A673 (cell line): ENCODE results near the gene SLC24A4. TPM values are rescaled to one million over a fixed set of nuclear protein-coding genes. Genes with fewer than 3 reads are reported as not detected.

Experiments
- BruUV-seq: library from RNA; stranded (reverse); fragments of 400-500 nt; replicated peaks from 2 replicates; lab custom pipeline; 2021; lab: Mats Ljungman, UMichigan
- CTCF ChIA-PET: fragments of 300-600 bp; sonication (Branson Sonifier 250); formaldehyde crosslinking; loops from one replicate; lab custom pipeline; 2022; ENCODE audit warnings: antibody characterized with exemption; lab: Charles Lee
- POLR2A ChIA-PET: fragments of 300-600 bp; sonication (Branson Sonifier 250); formaldehyde crosslinking; loops from one replicate; lab custom pipeline; 2022; ENCODE audit warnings: antibody characterized with exemption; ENCODE audit not compliant: low non-redundant PET; lab: Charles Lee
- DNase-seq: peaks from one replicate; pipeline ENCODE4 v3.0.0-alpha.2; 2015; ENCODE audit warnings: low spot score
- H3K27ac ChIP-seq: fragments of 200-600 bp; sonication (generic); 2 replicates; pipeline ENCODE4 v1.5.1; 2016; ENCODE audit warnings: mixed run types, low read depth, mild to moderate bottlenecking, mixed read lengths, antibody characterized with exemption, low read length; ENCODE audit not compliant: poor library complexity, severe bottlenecking
- H3K27me3 ChIP-seq: fragments of 200-600 bp; sonication (generic); replicated peaks from 2 replicates; pipeline ENCODE4 v1.6.1; 2017; ENCODE audit warnings: mixed run types, low read depth, mild to moderate bottlenecking, mixed read lengths, antibody characterized with exemption, low read length; ENCODE audit not compliant: insufficient read depth, poor library complexity
- H3K36me3 ChIP-seq: fragments of 200-600 bp; sonication (generic); 2 replicates; pipeline ENCODE4 v1.6.1; 2016; ENCODE audit warnings: mixed run types, mild to moderate bottlenecking, mixed read lengths, antibody characterized with exemption, low read length; ENCODE audit not compliant: insufficient read depth, poor library complexity, severe bottlenecking
- H3K4me1 ChIP-seq: fragments of 200-600 bp; sonication (generic); 2 replicates; pipeline ENCODE4 v1.6.1; 2017; ENCODE audit warnings: mixed run types, mild to moderate bottlenecking, mixed read lengths, antibody characterized with exemption, low read length; ENCODE audit not compliant: insufficient read depth, poor library complexity, severe bottlenecking
- H3K4me3 ChIP-seq: fragments of 200-600 bp; sonication (generic); 2 replicates; pipeline ENCODE4 v1.5.1; 2016; ENCODE audit warnings: low read depth, mixed run types, mild to moderate bottlenecking, mixed read lengths, low read length; ENCODE audit not compliant: poor library complexity, severe bottlenecking
- H3K9me3 ChIP-seq: fragments of 200-600 bp; sonication (generic); 2 replicates; pipeline ENCODE4 v1.6.1; 2016; ENCODE audit warnings: mixed run types, low read depth, mild to moderate bottlenecking, mixed read lengths, antibody characterized with exemption, low read length; ENCODE audit not compliant: poor library complexity, severe bottlenecking
- CTCF ChIP-seq: fragments of 300-800, 200-600 bp; sonication (generic); conservative IDR thresholded peaks from 2 replicates; pipeline ENCODE4 v1.5.1; 2017; ENCODE audit warnings: low read depth, mild to moderate bottlenecking, antibody characterized with exemption, low read length, moderate library complexity, mixed read lengths
- EZH2 ChIP-seq: fragments of 200-600 bp; sonication (generic); IDR thresholded peaks from 2 replicates; pipeline ENCODE4 v1.6.1; 2017; ENCODE audit warnings: borderline replicate concordance, low read depth, mild to moderate bottlenecking, mixed read lengths, antibody characterized with exemption, low read length; ENCODE audit not compliant: poor library complexity, severe bottlenecking
- intact Hi-C: fragments of 100-400 bp; cut with micrococcal nuclease; formaldehyde crosslinking; loops from one replicate; pipeline ENCODE4 v1.10.0; 2022; ENCODE audit not compliant: unreplicated experiment
- total RNA-seq: library from RNA; stranded (reverse); gene quantifications from 2 replicates; pipeline ENCODE4 v1.2.3, GENCODE V29; 2021

Gene SLC24A4
- total RNA-seq, 1 experiment from 2014 or later: 0.15 TPM

GRCh38 chr14:92527721-92528120 lies 204.8 kb downstream of the SLC24A4 start:
- intact Hi-C loops: no loop called here
- CTCF ChIA-PET: no interaction called here
- TF ChIP-seq EZH2 (no peak), CTCF (no peak)

GRCh38 chr14:92528486-92529100 lies 205.6 kb downstream of the SLC24A4 start:
- no peak overlapping the region for H3K27ac ChIP-seq
- no peak overlapping the region for H3K4me3 ChIP-seq
- H3K9me3 ChIP-seq: no peaks in the 10 kb centered on the region
- POLR2A ChIA-PET: no interaction called here
- CTCF ChIA-PET: no interaction called here
- intact Hi-C loops: no loop called here
- H3K27me3 ChIP-seq: no peaks in the 10 kb centered on the region
- H3K4me1 ChIP-seq: no peaks in the 10 kb centered on the region
- BruUV-seq: no TSS peak
- TF ChIP-seq CTCF (no peak), EZH2 (no peak)
- no peak for DNase-seq
- H3K36me3 ChIP-seq: no peaks in the 10 kb centered on the region

More at GRCh38 chr14:92527721-92528120, 204.8 kb downstream of the SLC24A4 start:
- Histone ChIP-seq H3K4me1 (no peaks in the 10 kb centered on the region), H3K27me3 (no peaks in the 10 kb centered on the region), H3K9me3 (no peaks in the 10 kb centered on the region), H3K27ac (no peak overlapping the region), H3K36me3 (no peaks in the 10 kb centered on the region), H3K4me3 (no peak overlapping the region)
- no peak for DNase-seq
- POLR2A ChIA-PET: no interaction called here
- BruUV-seq: no TSS peak

- TF ChIP-seq CTCF (no peak), EZH2 (no peak)
- no TSS peak for BruUV-seq
- DNase-seq: no peak
- H3K9me3 ChIP-seq: no peaks in the 10 kb centered on the region
- ChIA-PET POLR2A (no interaction called here), CTCF (no interaction called here)
- H3K27me3 ChIP-seq: no peaks in the 10 kb centered on the region
- no peaks in the 10 kb centered on the region for H3K4me1 ChIP-seq
- H3K36me3 ChIP-seq: no peaks in the 10 kb centered on the region
- intact Hi-C loops: no loop called here
- no peak overlapping the region for H3K4me3 ChIP-seq
- H3K27ac ChIP-seq: no peak overlapping the region
These were observed 206.9 kb downstream of the SLC24A4 start for GRCh38 chr14:92529903-92530302.
